Astrocyte of the cerebellum (primary cell): ENCODE measurements around the gene LURAP1L.

Experiments used
- DNase-seq: peaks from one replicate; pipeline ENCODE4 v3.0.0-alpha.2; 2011; ENCODE audit warnings: low read depth
- H3K4me3 ChIP-seq: 2 replicates; pipeline ENCODE4 v1.5.1; 2011; ENCODE audit warnings: mild to moderate bottlenecking, low read depth, low read length, moderate library complexity
- in situ Hi-C: cut with HindIII; loops from 2 replicates; pipeline ENCODE4 v1.10.0; 2017; ENCODE audit warnings: low sequenced_read_pairs
- TF ChIP-seq, protein P1 (sequence below): IDR thresholded peaks from 2 replicates; pipeline ENCODE4 v1.5.1; 2012; ENCODE audit warnings: low read length, low read depth, moderate library complexity, mild to moderate bottlenecking; ENCODE audit errors: missing control alignments

LURAP1L gene, protein sequence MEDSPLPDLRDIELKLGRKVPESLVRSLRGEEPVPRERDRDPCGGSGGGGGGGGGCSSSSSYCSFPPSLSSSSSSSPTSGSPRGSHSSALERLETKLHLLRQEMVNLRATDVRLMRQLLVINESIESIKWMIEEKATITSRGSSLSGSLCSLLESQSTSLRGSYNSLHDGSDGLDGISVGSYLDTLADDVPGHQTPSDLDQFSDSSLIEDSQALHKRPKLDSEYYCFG

DNA sequence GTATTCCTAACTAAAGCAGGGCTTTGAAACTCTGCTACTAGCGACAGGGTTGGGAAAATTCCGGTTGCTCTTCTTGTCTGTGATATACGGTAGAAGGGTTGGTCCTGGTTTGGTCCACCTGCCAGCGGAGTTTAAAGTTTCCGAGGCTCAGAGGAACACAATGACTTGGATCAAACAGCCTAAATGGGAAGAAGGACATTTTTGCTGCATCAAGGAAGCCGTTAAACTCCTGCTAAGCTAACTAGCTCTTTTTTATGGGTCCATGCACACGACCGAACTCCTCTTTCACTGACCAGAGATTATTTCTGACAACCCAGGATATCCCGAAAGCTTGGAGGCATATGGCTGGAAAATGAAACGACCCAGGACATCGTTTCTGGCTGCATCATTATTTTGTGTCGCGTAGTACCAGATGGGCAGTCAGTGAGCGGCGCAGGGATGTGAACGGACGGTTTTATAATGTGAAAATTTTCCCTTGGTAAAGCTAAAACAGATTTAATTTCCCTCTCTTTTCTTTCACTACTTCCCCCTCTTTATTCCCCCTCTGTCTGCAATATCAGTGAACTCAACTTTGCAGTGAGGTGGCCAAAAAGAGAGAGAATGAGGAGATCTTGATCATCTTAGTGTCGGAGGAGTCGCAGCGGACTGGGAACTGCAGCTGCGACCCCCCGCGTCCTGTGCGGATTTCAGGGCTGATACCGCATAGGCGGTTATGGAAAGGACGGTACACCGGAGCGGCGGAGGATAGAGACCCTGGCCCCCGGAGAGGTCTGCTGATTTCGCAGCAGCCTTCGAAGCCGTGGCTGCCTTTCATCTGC, at the start of gene LURAP1L:
TSS of gene LURAP1L (plus strand) at position 160 of the 818 bp plus-strand sequence. CDS start 696 bp downstream, outside the sequence.
- in situ Hi-C loops: no loop called here
- peak within 1 kb of the TSS; percentile 81 for H3K4me3 ChIP-seq
- TF ChIP-seq, protein P1, sequence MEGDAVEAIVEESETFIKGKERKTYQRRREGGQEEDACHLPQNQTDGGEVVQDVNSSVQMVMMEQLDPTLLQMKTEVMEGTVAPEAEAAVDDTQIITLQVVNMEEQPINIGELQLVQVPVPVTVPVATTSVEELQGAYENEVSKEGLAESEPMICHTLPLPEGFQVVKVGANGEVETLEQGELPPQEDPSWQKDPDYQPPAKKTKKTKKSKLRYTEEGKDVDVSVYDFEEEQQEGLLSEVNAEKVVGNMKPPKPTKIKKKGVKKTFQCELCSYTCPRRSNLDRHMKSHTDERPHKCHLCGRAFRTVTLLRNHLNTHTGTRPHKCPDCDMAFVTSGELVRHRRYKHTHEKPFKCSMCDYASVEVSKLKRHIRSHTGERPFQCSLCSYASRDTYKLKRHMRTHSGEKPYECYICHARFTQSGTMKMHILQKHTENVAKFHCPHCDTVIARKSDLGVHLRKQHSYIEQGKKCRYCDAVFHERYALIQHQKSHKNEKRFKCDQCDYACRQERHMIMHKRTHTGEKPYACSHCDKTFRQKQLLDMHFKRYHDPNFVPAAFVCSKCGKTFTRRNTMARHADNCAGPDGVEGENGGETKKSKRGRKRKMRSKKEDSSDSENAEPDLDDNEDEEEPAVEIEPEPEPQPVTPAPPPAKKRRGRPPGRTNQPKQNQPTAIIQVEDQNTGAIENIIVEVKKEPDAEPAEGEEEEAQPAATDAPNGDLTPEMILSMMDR: no peak
- DNase-seq: peak; percentile 51

DNA sequence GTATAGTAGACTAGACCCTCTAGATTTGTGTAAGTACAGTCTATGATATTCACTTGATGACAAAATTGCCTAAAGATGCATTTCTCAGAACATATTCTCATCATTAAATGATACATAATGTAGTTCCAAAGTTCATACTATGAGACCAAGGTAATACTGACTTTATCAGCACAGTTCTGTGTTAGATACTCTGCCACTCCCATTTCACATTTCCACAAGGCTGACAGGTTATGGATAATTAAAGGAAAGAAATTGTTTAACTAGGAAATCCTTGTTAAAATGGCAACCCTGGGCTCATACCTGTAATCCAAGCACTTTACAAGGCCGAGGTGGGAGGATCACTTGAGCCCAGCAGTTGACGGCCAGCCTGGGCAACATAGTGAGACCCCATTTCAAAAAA, 48.0 kb upstream of the LURAP1L start:
- no peak for DNase-seq
- no peak overlapping the region for H3K4me3 ChIP-seq
- TF ChIP-seq, protein P1: no peak
- in situ Hi-C loops: no loop called here

DNA sequence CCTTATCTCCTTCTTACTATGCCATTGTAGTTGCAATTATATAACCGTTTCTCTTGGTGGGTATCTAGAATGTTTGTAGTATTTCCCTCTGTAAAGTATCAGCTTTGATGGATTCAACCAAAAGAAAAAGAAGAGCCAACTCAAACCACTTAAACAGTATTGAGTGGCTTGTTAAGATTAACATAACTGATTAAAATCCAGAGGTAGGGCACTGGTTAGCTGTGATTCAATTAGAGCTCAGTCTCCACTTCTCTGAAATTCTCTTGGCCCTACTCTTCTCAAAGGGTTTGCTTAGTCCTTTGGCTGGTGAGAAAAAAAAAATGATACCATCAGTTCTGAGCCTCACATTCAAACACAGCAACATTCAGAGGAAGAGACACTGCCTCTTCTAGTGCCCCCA, 44.6 kb upstream of the LURAP1L start:
- TF ChIP-seq, protein P1: no peak
- no peak for DNase-seq
- no peak overlapping the region for H3K4me3 ChIP-seq
- in situ Hi-C loops: no loop called here

DNA sequence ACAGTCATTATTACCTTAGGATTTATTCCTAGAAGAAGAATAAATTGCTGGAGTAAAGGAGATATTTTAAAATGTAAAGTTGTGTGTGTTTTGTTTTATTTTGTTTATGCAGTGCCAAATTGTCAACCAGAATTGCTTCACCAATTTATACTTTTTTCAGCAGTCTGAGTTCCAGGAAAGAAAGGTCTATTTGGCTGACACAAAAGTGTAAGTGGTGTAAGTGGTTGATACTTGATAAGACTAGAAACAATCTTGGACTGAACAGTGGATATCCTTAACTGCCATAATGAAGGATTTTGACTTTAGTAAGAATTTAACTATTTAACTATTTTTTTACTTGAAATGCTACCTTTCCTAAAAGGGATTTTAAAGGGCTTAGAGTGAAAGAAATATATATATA, 43.9 kb upstream of the LURAP1L start:
- in situ Hi-C loops: no loop called here
- TF ChIP-seq, protein P1: no peak
- DNase-seq: no peak
- no peak overlapping the region for H3K4me3 ChIP-seq

DNA sequence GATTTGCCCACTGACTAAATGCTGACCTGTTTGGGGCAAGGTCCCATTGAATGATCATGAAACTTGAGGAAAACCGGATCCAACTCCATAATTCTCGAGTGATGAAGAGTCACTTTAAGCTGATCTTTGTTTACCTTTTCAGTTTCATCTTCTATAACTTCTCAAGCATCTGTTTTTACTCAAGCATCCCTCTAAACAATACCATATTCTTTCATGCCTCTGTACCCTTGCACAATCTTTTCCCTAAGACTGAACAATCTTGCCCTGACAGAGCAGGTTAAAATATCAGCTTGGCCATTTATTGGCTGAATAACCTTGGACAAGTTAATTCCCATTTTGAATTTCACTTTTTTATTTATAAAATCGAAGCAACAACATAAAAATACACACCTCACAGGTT, 41.8 kb upstream of the LURAP1L start:
- DNase-seq: no peak
- TF ChIP-seq, protein P1: no peak
- in situ Hi-C loops: no loop called here
- no peak overlapping the region for H3K4me3 ChIP-seq

DNA sequence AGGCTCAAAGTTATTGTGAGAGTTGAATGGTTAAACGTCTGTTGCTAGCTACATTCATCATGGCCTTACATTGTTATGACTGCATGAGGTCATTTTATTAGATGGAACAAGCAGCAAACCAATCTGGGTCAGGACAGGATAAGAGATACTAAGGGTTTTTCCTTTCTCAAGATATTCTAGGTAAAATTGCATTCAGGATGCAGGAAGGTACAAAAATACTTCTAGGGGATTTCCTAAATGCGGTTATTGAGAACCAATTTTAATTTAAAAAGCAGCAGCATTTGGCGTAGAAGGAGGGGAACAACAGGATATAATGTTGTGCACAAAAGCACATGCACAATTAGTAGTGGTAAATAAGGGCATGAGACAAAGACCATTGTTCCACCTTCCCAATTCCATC, 39.2 kb upstream of the LURAP1L start:
- in situ Hi-C loops: no loop called here
- H3K4me3 ChIP-seq: no peak overlapping the region
- TF ChIP-seq, protein P1: no peak
- no peak for DNase-seq
